Endothelial cell of umbilical vein (primary cell): Measurements from ENCODE around the gene ATG13.

ENCODE experiments used
- EZH2 ChIP-seq: IDR thresholded peaks from 2 replicates; pipeline ENCODE4 v1.6.1; 2012; ENCODE audit warnings: borderline replicate concordance, low read depth, mild to moderate bottlenecking, moderate library complexity, low read length, inconsistent platforms; ENCODE audit not compliant: severe bottlenecking
- GATA2 ChIP-seq: IDR thresholded peaks from 2 replicates; pipeline ENCODE4 v1.7.0; 2011; ENCODE audit warnings: low read depth, mild to moderate bottlenecking, moderate library complexity, mixed read lengths, low read length; ENCODE audit not compliant: insufficient read length, insufficient read depth
- JUN ChIP-seq: IDR thresholded peaks from 2 replicates; pipeline ENCODE4 v1.6.1; 2011; ENCODE audit warnings: borderline replicate concordance, low read depth; ENCODE audit not compliant: insufficient read length, insufficient read depth
- POLR2AphosphoS5 ChIP-seq: IDR thresholded peaks from 2 replicates; pipeline ENCODE4 v1.6.1; 2012; ENCODE audit warnings: low read depth, mild to moderate bottlenecking, control low read depth, low read length, moderate library complexity; ENCODE audit not compliant: insufficient read depth
- TF ChIP-seq, protein P1 (sequence below), 2 donors: IDR thresholded peaks; 1 replicate in 1 of 2; 2 replicates in 1 of 2; pipeline ENCODE4 v1.5.1; 2011; ENCODE audit warnings: low read length in 2 of 2, mild to moderate bottlenecking in 2 of 2, moderate library complexity in 2 of 2, control low read depth in 1 of 2, inconsistent platforms in 1 of 2, low read depth in 1 of 2; ENCODE audit not compliant: insufficient read depth in 1 of 2; ENCODE audit errors: extremely low read depth in 1 of 2

DNA sequence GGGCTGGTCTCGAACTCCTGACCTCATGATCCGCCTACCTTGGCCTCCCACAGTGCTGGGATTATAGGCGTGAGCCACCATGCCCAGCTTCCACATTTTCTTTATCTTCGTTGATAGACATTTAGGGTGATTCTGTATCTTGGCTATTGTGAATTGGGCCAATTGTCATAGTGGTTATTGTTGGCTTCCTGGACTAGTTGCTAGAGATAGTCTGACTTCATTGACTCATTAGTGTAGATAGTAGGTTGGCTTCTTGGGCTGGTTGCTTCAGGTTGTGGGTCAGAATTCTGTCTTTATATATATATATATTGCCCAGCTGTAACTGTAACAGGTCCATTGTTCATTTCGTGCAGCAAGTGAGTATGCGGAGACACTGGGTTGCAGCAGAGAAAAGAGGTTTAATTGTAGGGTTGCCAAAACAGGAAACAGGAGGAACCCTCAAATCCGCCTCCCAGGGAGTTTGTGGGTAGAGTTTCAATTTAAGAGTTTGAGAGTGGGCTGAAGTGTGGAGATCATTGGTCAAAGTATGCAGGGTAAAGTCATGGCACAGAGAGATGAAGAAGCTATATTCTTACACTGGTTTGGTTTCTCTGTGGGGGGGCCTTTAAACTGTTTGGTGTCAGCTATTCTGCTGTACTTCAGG, 22.0 kb downstream of the ATG13 start:
- TF ChIP-seq, protein P1, sequence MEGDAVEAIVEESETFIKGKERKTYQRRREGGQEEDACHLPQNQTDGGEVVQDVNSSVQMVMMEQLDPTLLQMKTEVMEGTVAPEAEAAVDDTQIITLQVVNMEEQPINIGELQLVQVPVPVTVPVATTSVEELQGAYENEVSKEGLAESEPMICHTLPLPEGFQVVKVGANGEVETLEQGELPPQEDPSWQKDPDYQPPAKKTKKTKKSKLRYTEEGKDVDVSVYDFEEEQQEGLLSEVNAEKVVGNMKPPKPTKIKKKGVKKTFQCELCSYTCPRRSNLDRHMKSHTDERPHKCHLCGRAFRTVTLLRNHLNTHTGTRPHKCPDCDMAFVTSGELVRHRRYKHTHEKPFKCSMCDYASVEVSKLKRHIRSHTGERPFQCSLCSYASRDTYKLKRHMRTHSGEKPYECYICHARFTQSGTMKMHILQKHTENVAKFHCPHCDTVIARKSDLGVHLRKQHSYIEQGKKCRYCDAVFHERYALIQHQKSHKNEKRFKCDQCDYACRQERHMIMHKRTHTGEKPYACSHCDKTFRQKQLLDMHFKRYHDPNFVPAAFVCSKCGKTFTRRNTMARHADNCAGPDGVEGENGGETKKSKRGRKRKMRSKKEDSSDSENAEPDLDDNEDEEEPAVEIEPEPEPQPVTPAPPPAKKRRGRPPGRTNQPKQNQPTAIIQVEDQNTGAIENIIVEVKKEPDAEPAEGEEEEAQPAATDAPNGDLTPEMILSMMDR (IDR thresholded peaks at IDR 0.05; ENCODE audit: extremely low read depth in 1 of 2, insufficient read depth in 1 of 2, low read depth in 1 of 2, low read length in 2 of 2): no peak
- TF ChIP-seq EZH2: no peak
- TF ChIP-seq POLR2AphosphoS5: no peak
- TF ChIP-seq GATA2: no peak
- TF ChIP-seq JUN: no peak
